GM12891 (cell line): ENCODE results near the gene LRWD1.
"Not testable (repeated sequence)": the region's sequence is repeated elsewhere in the genome, so short reads cannot be mapped to it uniquely, and the experiment has no call there.

Experiments
- DNase-seq: peaks from one replicate; pipeline ENCODE4 v3.0.0; 2011; ENCODE audit warnings: low spot score; ENCODE audit not compliant: insufficient read length
- FAIRE-seq: peaks from 2 replicates; lab custom pipeline; 2011; peaks lifted over from hg19 to GRCh38; lab: Jason Lieb, UNC

Gene LRWD1

GRCh38 chr7:102514881-102515721 lies 50.3 kb downstream of the LRWD1 start:
- DNase-seq = not testable (repeated sequence)

DNA sequence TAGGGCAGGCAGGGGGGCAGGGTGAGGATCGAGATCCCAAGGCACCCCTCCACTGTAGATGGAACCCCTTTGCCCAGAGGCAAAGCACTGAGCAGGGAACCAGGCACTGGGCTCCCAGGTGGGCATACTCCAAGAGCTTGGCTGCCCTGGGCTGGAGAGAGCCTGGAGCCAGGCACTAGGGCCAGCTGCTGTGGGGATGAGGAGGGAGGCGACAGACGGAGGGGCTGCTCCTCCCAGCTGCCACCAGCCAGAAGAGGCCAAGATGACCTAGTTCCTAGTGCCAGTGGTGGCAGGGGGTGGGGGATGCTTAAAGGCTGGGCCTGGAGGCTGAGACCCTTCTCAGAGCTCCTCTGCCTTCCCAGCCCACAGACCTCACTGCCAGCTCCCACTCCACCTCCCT lies 51.1 kb downstream of the LRWD1 start:
- peak; percentile 63 for FAIRE-seq
- DNase-seq = not testable (repeated sequence)

More at GRCh38 chr7:102514881-102515721, 50.3 kb downstream of the LRWD1 start:
- FAIRE-seq = peak; percentile 89

DNA sequence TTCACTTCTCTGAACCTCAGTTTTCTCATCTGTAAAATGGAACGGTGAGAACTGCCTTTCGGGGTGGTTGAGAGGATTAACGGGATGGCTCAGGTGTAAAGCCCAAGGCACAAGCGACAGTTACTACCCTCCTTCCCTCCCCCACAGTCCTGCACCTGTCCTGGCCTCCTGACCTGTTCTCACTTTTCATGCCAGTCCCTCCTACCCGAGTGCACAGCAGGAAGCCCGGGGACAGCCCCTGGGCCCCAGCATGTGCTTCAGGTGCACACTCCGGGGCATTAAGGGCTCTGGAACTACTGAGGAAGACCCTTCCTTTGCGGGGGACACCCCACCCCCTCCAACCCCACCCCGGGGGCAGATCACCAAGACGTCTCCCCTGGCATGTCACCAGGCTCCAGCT lies 52.2 kb downstream of the LRWD1 start:
- peak; percentile 82 for FAIRE-seq
- DNase-seq = not testable (repeated sequence)

- peak; percentile 71 for FAIRE-seq
- DNase-seq = not testable (repeated sequence)
Measured at GRCh38 chr7:102517550-102518147, 52.9 kb downstream of the LRWD1 start, which contains the start of gene RASA4B. RASA4B (minus strand) TSS chr7:102517777; CDS start chr7:102517710, 67 bp downstream.

GRCh38 chr7:102520797-102521196 lies 56.0 kb downstream of the LRWD1 start:
- DNase-seq, FAIRE-seq: not testable (repeated sequence)
